DMS114 treated with DMSO at 0.1 percent for 48 hours (cell line): ENCODE measurements around the gene HTRA2.
A peak's percentile ranks its signal among the peaks of the same experiment; 100 is the strongest.

ENCODE experiments used
- DNase-seq: peaks from one replicate; lab custom pipeline; 2025; ENCODE audit not compliant: unreplicated experiment; lab: John Stamatoyannopoulos, UW

HTRA2 gene

GRCh38 chr2:74499940-74500577 lies 29.7 kb upstream of the HTRA2 start:
- no peak for DNase-seq

DNA sequence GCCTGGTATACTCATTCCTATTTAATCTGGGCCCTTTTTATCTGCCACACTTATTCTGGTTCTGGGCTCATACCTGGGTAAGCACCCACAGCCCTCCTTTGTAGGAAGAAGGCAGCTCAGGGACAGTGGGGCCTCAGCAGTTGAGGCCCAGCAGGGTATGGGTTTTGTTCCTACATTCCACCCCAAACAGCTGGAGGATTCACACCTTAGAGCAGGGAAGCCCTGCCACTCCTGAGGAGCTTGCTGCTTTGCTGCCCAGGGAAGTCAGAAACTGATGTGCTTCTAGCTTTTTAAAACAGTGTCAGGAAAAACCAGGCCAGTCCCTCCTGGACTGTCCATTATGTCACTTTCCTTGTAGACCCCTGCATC lies 29.2 kb upstream of the HTRA2 start:
- no peak for DNase-seq

DNA sequence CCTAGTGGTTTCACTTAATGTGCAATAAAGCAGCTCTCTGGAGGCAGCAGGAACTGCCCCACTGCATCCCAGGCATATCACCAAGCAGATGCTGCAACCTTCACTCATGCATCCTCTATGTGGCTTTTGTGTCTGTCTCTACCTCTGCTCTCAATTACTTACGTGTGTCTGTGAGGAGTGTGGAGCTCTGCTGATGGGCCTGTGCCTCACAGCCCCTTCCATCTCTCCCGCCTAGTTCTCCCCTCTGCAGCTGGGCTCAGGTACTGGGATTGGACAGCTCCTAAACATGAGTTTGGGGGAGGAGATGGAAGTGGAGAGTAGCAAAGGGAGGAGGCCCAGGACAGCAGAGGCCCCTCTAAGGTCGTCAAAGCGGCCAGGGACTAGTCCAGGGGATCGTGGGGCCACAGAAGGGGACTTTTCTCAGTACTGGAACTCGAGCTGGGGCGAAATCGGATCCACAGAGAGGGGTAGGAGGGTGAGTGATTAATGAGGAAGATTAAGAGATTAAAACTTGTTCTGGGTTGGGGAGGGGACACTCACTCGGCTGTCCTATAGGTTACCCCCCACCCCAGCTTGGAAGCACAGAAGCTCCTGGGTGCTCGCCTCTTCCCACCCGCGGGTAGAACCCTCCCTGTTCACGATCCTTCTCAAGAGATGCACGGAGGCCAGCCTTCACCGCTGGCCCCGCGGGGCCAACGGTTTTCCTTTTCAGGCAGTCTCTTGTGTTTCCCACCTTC lies 28.2 kb upstream of the HTRA2 start:
- DNase-seq = no peak

DNA sequence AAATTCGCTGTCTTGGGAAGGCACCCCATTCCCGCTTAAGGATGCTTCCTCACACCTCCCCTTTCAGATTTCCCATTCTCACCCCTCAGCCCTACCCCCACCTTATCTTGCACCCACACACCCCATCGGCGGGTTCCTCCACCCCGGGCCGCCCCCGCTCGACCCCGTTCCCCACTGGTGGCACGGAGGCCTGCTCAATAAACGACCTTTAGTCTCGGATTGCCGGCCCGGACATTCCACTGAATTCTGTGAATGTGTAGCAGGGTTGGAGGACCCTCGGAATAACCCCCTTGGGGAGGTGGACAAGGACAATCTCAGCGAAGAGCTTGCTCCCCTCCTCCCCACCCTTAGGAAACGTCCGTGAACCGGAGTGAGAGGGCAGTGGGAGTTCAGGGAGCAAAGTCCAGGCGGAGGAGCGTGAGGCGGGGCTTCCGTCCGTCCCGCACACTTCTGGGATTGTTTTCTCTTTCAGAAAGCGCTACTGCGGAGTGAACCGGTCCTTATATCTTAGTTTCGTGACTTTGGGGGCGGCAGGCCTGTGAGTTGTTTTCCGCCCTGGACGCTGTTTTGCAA lies 27.5 kb upstream of the HTRA2 start:
- DNase-seq = no peak

DNA sequence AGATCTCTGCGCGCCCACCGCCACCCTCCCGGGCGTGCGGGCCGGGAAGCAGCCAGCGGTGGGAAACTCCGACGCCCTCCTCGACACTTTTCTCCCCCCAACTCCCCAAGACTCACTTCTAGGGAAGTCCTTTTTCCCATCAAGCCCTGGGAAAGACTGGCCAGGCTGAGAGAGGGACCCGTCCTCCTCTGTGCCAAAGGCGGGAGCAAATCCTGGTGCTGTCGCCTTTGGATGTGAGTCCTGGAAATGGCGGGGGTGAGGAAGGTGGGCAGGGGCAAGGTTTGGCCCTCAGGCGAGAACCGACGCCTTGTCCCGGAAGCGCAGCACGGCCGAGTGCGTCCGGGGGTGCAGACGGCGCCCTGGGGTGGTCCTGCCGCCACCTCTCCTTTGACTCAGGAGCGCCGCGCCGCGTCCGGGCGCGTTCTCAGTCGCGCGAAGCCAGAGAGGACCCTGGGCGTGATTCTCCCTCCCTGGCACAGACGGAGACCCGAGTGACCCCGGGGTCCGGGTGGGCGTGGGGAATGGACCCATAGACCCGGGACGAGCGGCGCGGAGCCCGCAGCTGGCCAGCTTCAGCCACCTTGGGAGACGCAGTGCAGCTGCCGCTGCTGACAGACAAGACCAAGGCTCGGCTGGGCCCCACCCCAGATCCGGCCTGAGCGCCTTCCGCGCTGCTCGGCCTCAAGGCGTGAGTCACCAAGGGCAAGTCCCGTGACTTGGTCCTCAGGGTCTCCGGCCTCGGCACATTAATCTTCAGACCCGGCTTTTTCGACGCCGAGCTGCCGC lies 26.8 kb upstream of the HTRA2 start:
- no peak for DNase-seq

- DNase-seq = no peak
These were observed 25.9 kb upstream of the HTRA2 start for GRCh38 chr2:74503506-74504475.

DNA sequence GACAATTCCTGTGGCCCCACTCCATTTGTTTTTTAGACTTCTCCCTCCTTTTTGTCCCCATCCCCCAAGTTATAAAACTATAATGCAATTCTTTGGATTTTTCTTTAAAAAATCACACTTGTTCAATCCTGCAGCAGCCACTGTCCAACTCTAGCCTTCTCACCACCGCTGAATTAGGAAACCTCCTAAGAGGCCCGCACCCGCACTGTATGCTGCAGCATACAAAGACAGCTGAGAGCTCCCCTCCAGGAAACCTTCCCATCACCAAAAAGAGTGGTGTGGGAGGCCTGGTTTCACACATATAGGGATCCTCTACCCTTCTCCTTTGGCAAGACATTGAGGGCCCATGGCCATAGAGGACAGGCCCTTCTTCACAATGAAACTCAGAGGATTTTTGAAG lies 25.1 kb upstream of the HTRA2 start:
- DNase-seq = no peak

- no peak for DNase-seq
These were observed 24.1 kb upstream of the HTRA2 start for GRCh38 chr2:74505448-74506246.

DNA sequence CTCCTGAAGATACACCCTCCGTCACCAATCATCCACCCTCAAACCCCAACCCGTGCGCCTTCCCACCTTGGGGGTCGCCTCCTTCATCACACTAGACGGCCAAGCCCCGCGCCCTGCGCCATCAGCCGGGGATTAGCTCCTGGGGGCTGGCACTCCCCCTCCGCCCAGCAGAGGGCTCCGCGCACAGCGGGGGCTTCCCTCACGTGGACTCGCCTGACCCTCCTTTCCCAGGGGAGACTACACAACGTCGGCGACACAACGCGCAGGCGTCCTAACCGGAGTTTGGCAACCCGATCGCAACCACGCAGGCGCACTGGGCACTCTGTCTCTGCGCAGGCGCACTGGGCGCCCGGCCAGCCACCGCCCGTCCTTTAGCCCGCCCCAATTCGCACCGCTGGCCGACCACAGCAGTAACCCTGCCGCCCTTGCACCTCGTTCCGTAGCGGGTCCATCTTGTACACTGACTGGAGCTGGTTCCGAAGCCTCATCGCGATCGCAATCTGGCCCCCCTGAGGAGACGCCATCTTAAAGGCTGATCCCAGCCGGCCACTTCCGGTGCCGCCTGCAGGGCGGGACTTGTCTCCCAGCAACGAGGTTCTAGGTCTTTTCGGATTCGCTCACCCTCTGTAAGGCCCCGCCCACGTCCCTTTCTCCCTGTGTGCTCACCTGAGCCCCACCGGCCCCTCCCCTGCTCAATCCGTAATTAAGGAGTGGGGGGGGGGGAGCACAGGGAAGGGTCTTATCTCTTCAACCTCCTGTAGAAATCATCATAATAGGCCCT lies 22.4 kb upstream of the HTRA2 start, which contains the start of gene PCGF1:
Gene PCGF1 (minus strand): TSS at position 551 of the 781 bp plus-strand sequence. CDS start 27 bp downstream, at position 524.
- peak; percentile 96 for DNase-seq

GRCh38 chr2:74507926-74508520 lies 21.7 kb upstream of the HTRA2 start:
- DNase-seq = no peak

- DNase-seq = no peak
These were observed 19.5 kb upstream of the HTRA2 start for GRCh38 chr2:74510272-74510671.

DNA sequence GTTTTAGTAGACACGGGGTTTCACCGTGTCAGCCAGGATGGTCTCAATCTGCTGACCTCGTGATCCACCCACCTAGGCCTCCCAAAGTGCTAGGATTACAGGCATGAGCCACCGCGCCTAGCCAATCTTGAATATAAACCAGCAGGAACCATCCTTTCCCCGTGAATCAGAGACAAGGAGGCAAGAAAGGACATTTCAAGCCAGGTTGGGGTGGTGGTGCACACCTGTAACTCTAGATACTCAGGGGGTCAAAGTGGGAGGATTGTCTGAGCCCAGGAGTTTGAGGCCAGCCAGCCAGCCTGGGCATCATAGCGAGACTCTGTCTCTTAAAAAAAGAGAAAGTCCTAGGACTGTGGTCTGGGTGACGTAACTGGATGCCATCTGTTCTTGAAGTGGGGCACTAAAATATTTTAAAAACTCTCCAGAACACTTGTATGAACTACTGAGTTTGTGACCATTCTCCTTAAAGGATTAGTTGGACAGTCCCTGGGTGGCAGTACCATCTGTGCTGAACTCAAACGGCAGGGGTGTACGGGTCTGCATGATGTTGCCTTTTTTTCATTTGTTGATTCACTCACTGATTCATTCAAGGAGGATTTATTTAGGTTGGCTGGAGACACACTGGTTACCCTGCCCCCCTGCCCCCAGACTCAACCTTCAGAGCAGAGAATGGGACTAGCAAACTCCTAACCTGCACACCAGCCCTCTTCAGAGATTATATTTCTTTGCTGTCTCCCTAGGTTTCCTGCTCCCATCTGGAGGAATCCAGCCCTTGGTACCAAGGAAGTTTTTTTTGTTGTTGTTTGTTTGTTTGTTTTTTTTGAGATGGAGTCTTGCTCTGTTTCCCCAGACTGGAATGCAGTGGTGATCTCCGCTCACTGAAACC lies 18.4 kb upstream of the HTRA2 start:
- DNase-seq = no peak

DNA sequence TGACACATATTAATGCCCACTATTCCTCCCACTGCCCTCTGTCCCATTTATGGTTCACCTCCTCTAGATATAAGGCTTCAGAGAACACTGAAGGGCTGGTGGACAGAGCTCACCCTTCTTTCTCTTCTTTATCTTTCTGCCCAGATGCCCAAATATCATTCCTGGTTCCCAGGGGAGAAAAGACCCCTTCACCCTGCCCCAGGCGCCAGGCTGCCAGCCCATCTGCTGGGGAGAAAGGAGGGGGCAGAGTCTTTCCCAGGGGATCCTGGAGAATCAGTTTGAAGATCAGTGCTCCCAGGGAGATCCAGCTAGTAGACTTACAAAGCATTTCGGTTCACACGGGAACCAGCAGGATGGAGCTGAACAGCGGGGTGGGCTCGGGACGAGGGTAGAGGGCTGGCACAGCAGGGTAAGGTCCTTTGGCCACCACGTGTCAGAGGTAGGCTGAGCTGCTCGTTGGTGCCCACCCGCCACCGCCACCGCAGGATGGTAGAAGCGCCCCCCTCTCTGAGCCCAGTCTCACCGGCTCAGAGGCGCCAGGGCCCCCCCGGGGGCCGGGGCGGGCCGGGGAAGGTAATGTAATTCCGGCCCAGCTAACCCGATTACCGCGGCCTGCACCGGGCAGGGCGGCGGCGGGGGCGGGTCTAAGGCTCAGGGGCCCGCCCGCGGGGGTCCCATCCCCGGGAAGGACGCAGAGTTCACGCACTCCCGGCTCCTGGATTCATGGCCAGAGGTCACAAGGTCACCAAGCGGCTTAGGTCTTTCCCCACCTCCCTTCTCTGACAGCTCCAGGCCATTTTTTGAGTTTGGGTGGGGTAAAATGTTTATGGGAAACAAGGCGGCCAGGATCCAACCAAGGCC lies 16.8 kb upstream of the HTRA2 start:
- no peak for DNase-seq

- no peak for DNase-seq
These were observed 15.9 kb upstream of the HTRA2 start for GRCh38 chr2:74513605-74514367.

DNA sequence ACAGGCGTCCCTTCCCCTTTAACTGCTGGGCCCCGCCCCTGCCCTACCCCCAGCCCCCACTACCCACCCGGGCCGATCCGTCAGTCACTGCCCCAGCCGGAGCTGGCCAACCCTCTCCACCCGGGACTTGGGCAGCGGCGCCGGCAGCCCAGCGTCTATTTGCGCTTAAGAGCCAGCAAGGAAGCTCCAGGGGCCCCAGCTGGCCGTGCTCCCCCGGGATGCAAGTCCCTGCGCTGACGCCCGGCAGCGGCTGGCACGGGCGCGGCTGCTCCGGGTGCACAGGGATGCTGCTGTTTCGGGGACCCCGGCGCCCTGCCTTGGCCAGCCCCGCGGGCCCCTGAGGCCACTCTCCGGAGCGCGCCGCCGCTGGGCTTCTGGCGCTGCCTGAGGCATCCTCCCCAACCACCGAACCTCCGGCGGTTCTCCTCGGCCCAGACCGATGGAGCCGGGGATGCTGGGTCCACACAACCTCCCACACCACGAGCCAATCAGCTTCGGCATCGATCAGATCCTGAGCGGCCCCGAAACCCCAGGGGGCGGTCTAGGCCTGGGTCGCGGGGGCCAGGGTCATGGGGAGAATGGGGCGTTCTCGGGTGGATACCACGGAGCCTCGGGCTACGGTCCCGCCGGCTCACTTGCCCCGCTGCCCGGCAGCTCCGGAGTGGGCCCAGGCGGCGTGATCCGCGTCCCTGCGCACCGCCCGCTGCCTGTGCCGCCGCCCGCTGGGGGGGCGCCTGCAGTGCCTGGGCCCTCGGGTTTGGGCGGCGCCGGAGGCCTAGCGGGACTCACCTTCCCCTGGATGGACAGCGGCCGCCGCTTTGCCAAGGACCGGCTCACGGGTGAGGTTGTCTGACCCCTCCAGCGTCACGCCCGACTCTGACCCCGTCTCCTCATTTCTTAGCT lies 15.1 kb upstream of the HTRA2 start, which contains the start of gene TLX2:
Gene TLX2 (plus strand): TSS at position 83 of the 903 bp plus-strand sequence. CDS start 357 bp downstream, at position 440.
- DNase-seq = no peak
